HepG2 (cell line): ENCODE data around the gene TRDN. TPM values are rescaled to one million over a fixed set of nuclear protein-coding genes. Genes with fewer than 3 reads are reported as not detected.

Source experiments
- TEAD2 ChIP-seq: sonication (generic); formaldehyde crosslinking; IDR thresholded peaks from 2 replicates; pipeline ENCODE4 v1.9.0; 2021; ENCODE audit warnings: missing genetic modification reagents
- ZMYM4 ChIP-seq: sonication (generic); formaldehyde crosslinking; IDR thresholded peaks from 2 replicates; pipeline ENCODE4 v1.8.1; 2023; ENCODE audit warnings: mild to moderate bottlenecking, missing genetic modification reagents
- ZNF496 ChIP-seq: sonication (generic); formaldehyde crosslinking; IDR thresholded peaks from 2 replicates; pipeline ENCODE4 v1.8.1; 2023; ENCODE audit warnings: mild to moderate bottlenecking, moderate library complexity, missing genetic modification reagents; ENCODE audit not compliant: insufficient replicate concordance
- ZNF614 ChIP-seq: IDR thresholded peaks from 2 replicates; pipeline ENCODE4 v1.6.1; 2018; ENCODE audit warnings: missing biosample characterization, missing genetic modification reagents, inconsistent platforms, borderline replicate concordance
- polyA plus RNA-seq, 8 experiments: library from polyadenylated mRNA; depleted of rRNA in 3 of 8; stranded (reverse) in 7 of 8; unstranded in 1 of 8; fragments of >200 nt; fragmentation: Illumina TruSeq in 4 of 8; extraction: Trizol in 4 of 8; gene quantifications; 2 replicates each; pipeline versions ENCODE4 v1.2.1 to v1.2.3, GENCODE V29; 2011 to 2016; ENCODE audit warnings: low read depth in 4 of 8, missing spikeins in 1 of 8, mixed read lengths in 1 of 8; ENCODE audit not compliant: insufficient read depth in 1 of 8
- total RNA-seq, 5 experiments: library from RNA; depleted of rRNA; stranded (reverse); fragments of >200 nt; fragmentation: Illumina TruSeq; extraction: Trizol; gene quantifications; 2 replicates each; pipeline ENCODE4 v1.2.3, GENCODE V29; 2016; ENCODE audit warnings: low read depth in 1 of 5
- TF ChIP-seq, protein P1 (sequence below): sonication (generic); formaldehyde crosslinking; IDR thresholded peaks from 2 replicates; pipeline ENCODE4 v1.4.0; 2020; ENCODE audit warnings: missing genetic modification reagents
- TF ChIP-seq, protein P2 (sequence below): sonication (generic); formaldehyde crosslinking; IDR thresholded peaks from 2 replicates; pipeline ENCODE4 v1.4.0; 2020; ENCODE audit warnings: mild to moderate bottlenecking, missing genetic modification reagents, borderline replicate concordance

Gene TRDN
- total and polyA plus RNA-seq, 2 of the 13 experiments (the other 11 are each of a cell fraction or from before 2014, with no cell fraction given) = not detected

DNA sequence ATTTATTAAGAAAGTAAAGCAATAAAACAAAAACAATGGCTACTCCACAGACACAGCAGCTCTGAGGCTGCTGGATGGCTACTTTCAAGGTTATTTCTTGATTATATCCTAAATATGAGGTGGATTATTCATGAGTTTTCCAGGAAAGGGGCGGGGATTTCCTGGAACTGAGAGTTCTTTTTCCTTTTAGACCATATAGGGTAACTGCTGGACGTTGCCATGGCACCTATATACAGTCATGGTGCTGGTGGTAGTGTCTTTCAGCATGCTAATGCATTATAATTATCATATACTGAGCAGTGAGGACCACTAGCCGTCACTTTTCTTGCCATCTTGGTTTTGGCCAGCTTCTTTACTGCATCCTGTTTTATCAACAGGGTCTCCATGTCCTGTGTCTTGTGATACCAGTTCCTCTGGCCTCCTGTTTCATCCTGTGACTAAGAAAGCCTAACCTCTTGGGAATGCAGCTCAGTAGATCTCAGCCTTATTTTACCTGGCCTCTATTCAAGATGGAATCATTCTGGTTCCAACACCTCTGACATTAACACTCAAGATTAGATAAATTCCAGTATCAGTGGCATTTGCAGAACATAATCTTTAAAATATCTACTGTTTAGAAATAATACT, 32.3 kb upstream of the TRDN start (continued):
- TF ChIP-seq, protein P1, sequence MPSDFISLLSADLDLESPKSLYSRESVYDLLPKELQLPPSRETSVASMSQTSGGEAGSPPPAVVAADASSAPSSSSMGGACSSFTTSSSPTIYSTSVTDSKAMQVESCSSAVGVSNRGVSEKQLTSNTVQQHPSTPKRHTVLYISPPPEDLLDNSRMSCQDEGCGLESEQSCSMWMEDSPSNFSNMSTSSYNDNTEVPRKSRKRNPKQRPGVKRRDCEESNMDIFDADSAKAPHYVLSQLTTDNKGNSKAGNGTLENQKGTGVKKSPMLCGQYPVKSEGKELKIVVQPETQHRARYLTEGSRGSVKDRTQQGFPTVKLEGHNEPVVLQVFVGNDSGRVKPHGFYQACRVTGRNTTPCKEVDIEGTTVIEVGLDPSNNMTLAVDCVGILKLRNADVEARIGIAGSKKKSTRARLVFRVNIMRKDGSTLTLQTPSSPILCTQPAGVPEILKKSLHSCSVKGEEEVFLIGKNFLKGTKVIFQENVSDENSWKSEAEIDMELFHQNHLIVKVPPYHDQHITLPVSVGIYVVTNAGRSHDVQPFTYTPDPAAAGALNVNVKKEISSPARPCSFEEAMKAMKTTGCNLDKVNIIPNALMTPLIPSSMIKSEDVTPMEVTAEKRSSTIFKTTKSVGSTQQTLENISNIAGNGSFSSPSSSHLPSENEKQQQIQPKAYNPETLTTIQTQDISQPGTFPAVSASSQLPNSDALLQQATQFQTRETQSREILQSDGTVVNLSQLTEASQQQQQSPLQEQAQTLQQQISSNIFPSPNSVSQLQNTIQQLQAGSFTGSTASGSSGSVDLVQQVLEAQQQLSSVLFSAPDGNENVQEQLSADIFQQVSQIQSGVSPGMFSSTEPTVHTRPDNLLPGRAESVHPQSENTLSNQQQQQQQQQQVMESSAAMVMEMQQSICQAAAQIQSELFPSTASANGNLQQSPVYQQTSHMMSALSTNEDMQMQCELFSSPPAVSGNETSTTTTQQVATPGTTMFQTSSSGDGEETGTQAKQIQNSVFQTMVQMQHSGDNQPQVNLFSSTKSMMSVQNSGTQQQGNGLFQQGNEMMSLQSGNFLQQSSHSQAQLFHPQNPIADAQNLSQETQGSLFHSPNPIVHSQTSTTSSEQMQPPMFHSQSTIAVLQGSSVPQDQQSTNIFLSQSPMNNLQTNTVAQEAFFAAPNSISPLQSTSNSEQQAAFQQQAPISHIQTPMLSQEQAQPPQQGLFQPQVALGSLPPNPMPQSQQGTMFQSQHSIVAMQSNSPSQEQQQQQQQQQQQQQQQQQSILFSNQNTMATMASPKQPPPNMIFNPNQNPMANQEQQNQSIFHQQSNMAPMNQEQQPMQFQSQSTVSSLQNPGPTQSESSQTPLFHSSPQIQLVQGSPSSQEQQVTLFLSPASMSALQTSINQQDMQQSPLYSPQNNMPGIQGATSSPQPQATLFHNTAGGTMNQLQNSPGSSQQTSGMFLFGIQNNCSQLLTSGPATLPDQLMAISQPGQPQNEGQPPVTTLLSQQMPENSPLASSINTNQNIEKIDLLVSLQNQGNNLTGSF (CRISPR knock-in tag) = no peak
- TF ChIP-seq ZNF614 (CRISPR knock-in tag) = no peak
- TF ChIP-seq, protein P2, sequence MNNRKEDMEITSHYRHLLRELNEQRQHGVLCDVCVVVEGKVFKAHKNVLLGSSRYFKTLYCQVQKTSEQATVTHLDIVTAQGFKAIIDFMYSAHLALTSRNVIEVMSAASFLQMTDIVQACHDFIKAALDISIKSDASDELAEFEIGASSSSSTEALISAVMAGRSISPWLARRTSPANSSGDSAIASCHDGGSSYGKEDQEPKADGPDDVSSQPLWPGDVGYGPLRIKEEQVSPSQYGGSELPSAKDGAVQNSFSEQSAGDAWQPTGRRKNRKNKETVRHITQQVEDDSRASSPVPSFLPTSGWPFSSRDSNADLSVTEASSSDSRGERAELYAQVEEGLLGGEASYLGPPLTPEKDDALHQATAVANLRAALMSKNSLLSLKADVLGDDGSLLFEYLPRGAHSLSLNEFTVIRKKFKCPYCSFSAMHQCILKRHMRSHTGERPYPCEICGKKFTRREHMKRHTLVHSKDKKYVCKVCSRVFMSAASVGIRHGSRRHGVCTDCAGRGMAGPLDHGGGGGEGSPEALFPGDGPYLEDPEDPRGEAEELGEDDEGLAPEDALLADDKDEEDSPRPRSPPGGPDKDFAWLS = no peak
- no peak for TF ChIP-seq TEAD2 (CRISPR knock-in tag)
- TF ChIP-seq ZNF496 = no peak
- TF ChIP-seq ZMYM4 = no peak
